HepG2 (cell line): ENCODE results near the gene SRF. TPM values are rescaled to one million over a fixed set of nuclear protein-coding genes. Genes with fewer than 3 reads are reported as not detected.

Experiments used
- ATAC-seq: fragments of 200-7000 bp; cut with Tn5 transposase; 3 replicates; pipeline ENCODE4 v1.9.1; 2020; ENCODE audit warnings: mild to moderate bottlenecking, moderate library complexity
- BruUV-seq: library from RNA; stranded (reverse); fragments of 400-500 nt; replicated peaks from 2 replicates; lab custom pipeline; 2021; lab: Mats Ljungman, UMichigan
- CTCF ChIA-PET: fragments of 300-600 bp; formaldehyde crosslinking; extraction: SDS; loops from one replicate; lab custom pipeline; 2021; ENCODE audit warnings: low total read pairs, inconsistent platforms, low intra/inter-chr PET ratio; lab: Yijun Ruan, JAX
- POLR2A ChIA-PET: fragments of 350-600 bp; sonication (Branson Sonifier 250); formaldehyde crosslinking; loops from one replicate; lab custom pipeline; 2020; ENCODE audit warnings: antibody characterized with exemption, inconsistent platforms; lab: Yijun Ruan, JAX
- DNase-seq: peaks from one replicate; pipeline ENCODE4 v3.0.0-alpha.2; 2015; ENCODE audit warnings: low spot score
- FAIRE-seq: peaks from 3 replicates; lab custom pipeline; 2011; peaks lifted over from hg19 to GRCh38; lab: Jason Lieb, UNC
- H2AFZ ChIP-seq: one replicate; pipeline ENCODE4 v1.6.1; 2011; ENCODE audit warnings: low read length, inconsistent platforms
- H3K27ac ChIP-seq: fragments of 300-600 bp; 3 replicates; pipeline ENCODE4 v1.8.0; 2011; ENCODE audit warnings: mixed run types, mild to moderate bottlenecking, mixed read lengths, low read length, inconsistent platforms; ENCODE audit not compliant: insufficient read depth; ENCODE audit errors: extremely low read length
- H3K27me3 ChIP-seq, 2 experiments: fragments of 200-600 bp in 1 of 2; 2 replicates in 1 of 2; 3 replicates in 1 of 2; pipeline versions ENCODE4 v1.6.0 to v1.8.0; 2011; ENCODE audit warnings: low read length in 2 of 2, mild to moderate bottlenecking in 2 of 2, moderate library complexity in 2 of 2, inconsistent platforms in 1 of 2; ENCODE audit not compliant: insufficient read depth in 2 of 2, control insufficient read depth in 1 of 2
- H3K36me3 ChIP-seq, 2 experiments: fragments of 200-600 bp in 1 of 2; replicated peaks in 1 of 2; 2 replicates in 1 of 2; 3 replicates in 1 of 2; pipeline versions ENCODE4 v1.5.1 to v1.8.0; 2011; ENCODE audit warnings: low read length in 2 of 2, inconsistent platforms in 1 of 2; ENCODE audit not compliant: insufficient read depth in 2 of 2, control insufficient read depth in 1 of 2
- H3K4me1 ChIP-seq: 2 replicates; pipeline ENCODE4 v1.5.1; 2012; ENCODE audit warnings: low read length, inconsistent platforms; ENCODE audit not compliant: insufficient read depth
- H3K4me2 ChIP-seq: 2 replicates; pipeline ENCODE4 v1.6.0; 2011; ENCODE audit warnings: low read depth, low read length, inconsistent platforms
- H3K4me3 ChIP-seq, 3 experiments: fragments of 200-600 bp in 1 of 3; sonication (generic), shearing (Covaris generic) in 1 of 3; replicated peaks in 1 of 3; 2 replicates each; pipeline ENCODE4 v1.5.1; 2011 to 2016; ENCODE audit warnings: low read length in 3 of 3, inconsistent platforms in 2 of 3, low read depth in 2 of 3, mild to moderate bottlenecking in 2 of 3, control low read depth in 1 of 3, mixed read lengths in 1 of 3; ENCODE audit not compliant: insufficient read depth in 1 of 3
- H3K79me2 ChIP-seq: one replicate; pipeline ENCODE4 v1.6.1; 2011; ENCODE audit warnings: low read length, inconsistent platforms; ENCODE audit not compliant: insufficient read depth
- H3K9ac ChIP-seq: 2 replicates; pipeline ENCODE4 v1.6.0; 2011; ENCODE audit warnings: mild to moderate bottlenecking, low read depth, low read length, inconsistent platforms; ENCODE audit not compliant: insufficient read depth
- H3K9me3 ChIP-seq: 2 replicates; pipeline ENCODE4 v1.5.1; 2012; ENCODE audit warnings: mild to moderate bottlenecking, low read length
- H4K20me1 ChIP-seq: 2 replicates; pipeline ENCODE4 v1.6.0; 2011; ENCODE audit warnings: inconsistent platforms, mild to moderate bottlenecking, low read length, moderate library complexity; ENCODE audit not compliant: insufficient read depth
- ARID3A ChIP-seq: IDR thresholded peaks from 2 replicates; pipeline ENCODE4 v1.6.1; 2012; ENCODE audit warnings: low read depth, low read length, improper control_type of control experiment
- ELF3 ChIP-seq: IDR thresholded peaks from 2 replicates; pipeline ENCODE4 v1.6.1; 2016; ENCODE audit warnings: missing genetic modification reagents, missing compliant biosample characterization
- FOXO1 ChIP-seq: sonication (generic); formaldehyde crosslinking; IDR thresholded peaks from 2 replicates; pipeline ENCODE4 v1.4.0; 2020; ENCODE audit warnings: missing genetic modification reagents
- FOXP1 ChIP-seq, 2 experiments: fragments of 450-650 bp in 1 of 2; IDR thresholded peaks; 2 replicates each; pipeline ENCODE4 v1.6.1; 2017 to 2018; ENCODE audit warnings: antibody characterized with exemption in 1 of 2
- HDAC2 ChIP-seq: sonication (generic); formaldehyde crosslinking; IDR thresholded peaks from 2 replicates; pipeline ENCODE4 v1.4.0; 2020; ENCODE audit warnings: missing genetic modification reagents
- HOXA5 ChIP-seq: sonication (generic); formaldehyde crosslinking; IDR thresholded peaks from 2 replicates; pipeline ENCODE4 v1.4.0; 2020; ENCODE audit warnings: missing genetic modification reagents
- PBX2 ChIP-seq: IDR thresholded peaks from 2 replicates; pipeline ENCODE4 v1.6.1; 2016; ENCODE audit warnings: control low read depth
- PLRG1 ChIP-seq: fragments of 450-650 bp; conservative IDR thresholded peaks from 2 replicates; pipeline ENCODE4 v1.6.1; 2016
- RNF2 ChIP-seq: fragments of 450-650 bp; conservative IDR thresholded peaks from 2 replicates; pipeline ENCODE4 v1.6.1; 2016; ENCODE audit warnings: low read depth
- SALL1 ChIP-seq: sonication (generic); formaldehyde crosslinking; IDR thresholded peaks from 2 replicates; pipeline ENCODE4 v1.8.0; 2022; ENCODE audit warnings: mild to moderate bottlenecking, missing genetic modification reagents
- SIN3B ChIP-seq: fragments of 150-350 bp; IDR thresholded peaks from 2 replicates; pipeline ENCODE4 v1.6.1; 2014; ENCODE audit warnings: low read length
- SMARCC2 ChIP-seq: fragments of 450-650 bp; IDR thresholded peaks from 2 replicates; pipeline ENCODE4 v1.6.1; 2017; ENCODE audit warnings: antibody characterized with exemption, mild to moderate bottlenecking
- THYN1 ChIP-seq: sonication (generic); formaldehyde crosslinking; IDR thresholded peaks from 2 replicates; pipeline ENCODE4 v1.8.1; 2023; ENCODE audit warnings: low read depth, mild to moderate bottlenecking, moderate library complexity, missing genetic modification reagents, borderline replicate concordance
- TRAFD1 ChIP-seq: sonication (generic); formaldehyde crosslinking; IDR thresholded peaks from 2 replicates; pipeline ENCODE4 v1.5.1; 2020; ENCODE audit warnings: missing genetic modification reagents, mild to moderate bottlenecking, borderline replicate concordance
- ZBTB20 ChIP-seq: sonication (generic); formaldehyde crosslinking; IDR thresholded peaks from 2 replicates; pipeline ENCODE4 v1.8.1; 2023; ENCODE audit warnings: missing genetic modification reagents, low read depth, mild to moderate bottlenecking, borderline replicate concordance
- ZNF121 ChIP-seq: sonication (generic); formaldehyde crosslinking; IDR thresholded peaks from 2 replicates; pipeline ENCODE4 v1.5.0; 2020; ENCODE audit warnings: mild to moderate bottlenecking, missing genetic modification reagents
- ZNF597 ChIP-seq: sonication (generic); formaldehyde crosslinking; IDR thresholded peaks from 2 replicates; pipeline ENCODE4 v1.5.0; 2020; ENCODE audit warnings: missing genetic modification reagents
- WGBS: methylation state at CpG from one replicate; pipeline ENCODE4 v1.1.6; 2017; ENCODE audit warnings: low lambda C conversion rate; 5-methylcytosine and 5-hydroxymethylcytosine counted together
- in situ Hi-C: cut with HindIII; loops from 2 replicates; pipeline ENCODE4 v1.10.0; 2017; ENCODE audit warnings: low pct_unique_long_range_greater_than_20kb; ENCODE audit not compliant: extremely low pct_ligation_motif_present
- intact Hi-C: fragments of 100-400 bp; cut with micrococcal nuclease; formaldehyde crosslinking; loops from one replicate; pipeline ENCODE4 v1.10.0; 2022; ENCODE audit not compliant: unreplicated experiment
- polyA plus RNA-seq, 8 experiments: library from polyadenylated mRNA; depleted of rRNA in 3 of 8; stranded (reverse) in 7 of 8; unstranded in 1 of 8; fragments of >200 nt; fragmentation: Illumina TruSeq in 4 of 8; extraction: Trizol in 4 of 8; gene quantifications; 2 replicates each; pipeline versions ENCODE4 v1.2.1 to v1.2.3, GENCODE V29; 2011 to 2016; ENCODE audit warnings: low read depth in 4 of 8, missing spikeins in 1 of 8, mixed read lengths in 1 of 8; ENCODE audit not compliant: insufficient read depth in 1 of 8
- total RNA-seq, 5 experiments: library from RNA; depleted of rRNA; stranded (reverse); fragments of >200 nt; fragmentation: Illumina TruSeq; extraction: Trizol; gene quantifications; 2 replicates each; pipeline ENCODE4 v1.2.3, GENCODE V29; 2016; ENCODE audit warnings: low read depth in 1 of 5

The SRF gene
- total and polyA plus RNA-seq, 2 of the 13 experiments (the other 11 are each of a cell fraction or from before 2014, with no cell fraction given) = 25.5 to 44.1 TPM

GRCh38 chr6:43150051-43150751 is 20.9 kb upstream of the SRF start (continued):
- TF ChIP-seq PBX2 (no peak), SALL1 (peak; percentile 67), HOXA5 (CRISPR knock-in tag) (no peak), FOXP1 (IDR thresholded peaks at IDR 0.05) (no peak), FOXP1 (CRISPR knock-in tag; IDR thresholded peaks at IDR 0.05) (peak; percentile 64), SIN3B (no peak), HDAC2 (CRISPR knock-in tag) (peak; percentile 67; the same call in 1 of the 2 replicates)

- Histone ChIP-seq H3K9me3 (no peaks in the 10 kb centered on the region), H3K4me1 (no peaks in the 10 kb centered on the region), H3K4me2 (no peak overlapping the region), H4K20me1 (no peaks in the 10 kb centered on the region), H3K4me3 (no peak overlapping the region), H3K79me2 (no peaks in the 10 kb centered on the region), H2AFZ (no peak overlapping the region), H3K9ac (no peak overlapping the region), H3K27ac (no peak overlapping the region), H3K36me3 (peaks cover 13 to 19% of the 10 kb centered on the region in 2 experiments), H3K27me3 (no peaks in the 10 kb centered on the region)
- DNase-seq = no peak
- in situ Hi-C loops (no loop called here), intact Hi-C loops (no loop called here)
- POLR2A ChIA-PET = no interaction called here
- WGBS = 95% methylated on average over 11 of the region's 11 CpGs
- no TSS peak for BruUV-seq
- FAIRE-seq = no peak
- no peak for ATAC-seq
- CTCF ChIA-PET = no interaction called here
- TF ChIP-seq SMARCC2 (no peak), ZNF121 (CRISPR knock-in tag) (no peak), TRAFD1 (CRISPR knock-in tag) (no peak), FOXO1 (no peak), RNF2 (no peak), PLRG1 (no peak), ZNF597 (no peak), THYN1 (CRISPR knock-in tag) (no peak), ARID3A (no peak), ELF3 (CRISPR knock-in tag) (no peak), ZBTB20 (no peak)
Measured at GRCh38 chr6:43159599-43159998, 11.5 kb upstream of the SRF start.
